HG02759 (cell line): Measurements from ENCODE around the gene HORMAD2.
"Not testable (repeated sequence)": the region's sequence is repeated elsewhere in the genome, so short reads cannot be mapped to it uniquely, and the experiment has no call there.

Source experiments
- ATAC-seq: cut with Tn5 transposase; IDR thresholded peaks from one replicate; pipeline ENCODE4 v1.9.1; 2021; ENCODE audit warnings: mild to moderate bottlenecking, moderate library complexity; ENCODE audit not compliant: unreplicated experiment

The HORMAD2 gene

GRCh38 chr22:30056015-30056414 lies 24.2 kb upstream of the HORMAD2 start:
- no peak for ATAC-seq

- no peak for ATAC-seq
These were observed 22.9 kb upstream of the HORMAD2 start for GRCh38 chr22:30057375-30057774.

GRCh38 chr22:30059346-30060020 lies 20.8 kb upstream of the HORMAD2 start:
- not testable (repeated sequence) for ATAC-seq

DNA sequence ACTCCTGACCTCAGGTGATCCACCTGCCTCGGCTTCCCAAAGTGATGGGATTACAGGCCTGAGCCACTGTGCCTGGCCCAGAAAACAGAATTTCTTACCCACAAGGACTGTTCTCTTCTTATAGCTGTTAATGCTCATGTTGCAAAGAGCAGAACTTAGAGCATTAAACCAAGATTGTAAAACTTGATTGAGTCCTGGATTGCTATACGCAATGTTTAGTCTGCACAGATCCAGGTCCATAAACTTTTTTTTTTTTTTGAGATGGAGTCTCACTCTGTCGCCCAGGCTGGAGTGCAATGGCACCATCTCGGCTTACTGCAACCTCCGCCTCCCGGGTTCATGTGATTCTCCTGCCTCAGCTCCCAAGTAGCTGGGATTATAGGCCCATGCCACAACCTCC lies 19.2 kb upstream of the HORMAD2 start:
- not testable (repeated sequence) for ATAC-seq

DNA sequence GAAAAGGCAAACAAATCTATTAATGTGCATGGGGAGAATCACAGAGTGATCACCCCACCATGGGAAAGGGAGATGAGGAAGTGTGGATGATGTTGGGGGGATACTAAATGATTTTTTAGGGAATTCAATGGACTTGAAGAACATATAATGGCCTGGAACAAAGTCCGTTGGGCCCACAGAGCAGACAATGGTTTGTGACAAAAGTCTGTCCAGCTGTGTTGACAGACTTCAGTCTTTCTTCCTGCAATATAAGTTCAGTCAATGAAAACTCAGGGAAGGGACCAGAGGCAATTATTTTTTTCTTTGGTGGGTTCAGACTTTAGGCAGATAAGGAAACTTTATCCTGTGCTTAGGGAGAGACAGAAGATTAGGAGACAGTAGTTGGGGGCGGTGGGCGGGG lies 18.0 kb upstream of the HORMAD2 start:
- no peak for ATAC-seq

DNA sequence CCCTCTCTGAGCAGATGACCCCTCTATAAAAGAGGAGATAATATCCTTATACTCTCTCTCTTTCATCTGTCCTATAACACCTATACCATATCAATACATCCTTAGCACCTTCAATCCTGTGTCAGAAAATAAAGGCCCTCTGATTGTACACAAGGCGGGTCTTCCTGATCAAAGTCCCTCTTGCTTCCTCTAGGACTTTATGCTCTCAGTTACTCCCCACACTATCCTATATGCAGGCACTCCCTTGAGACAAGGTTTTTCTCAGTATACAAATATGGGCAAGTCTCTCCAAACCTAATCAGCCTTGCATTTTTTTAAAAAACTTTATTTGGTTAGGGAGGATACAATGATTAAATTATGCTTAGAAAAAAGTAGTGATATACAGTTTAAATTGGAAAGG lies 17.3 kb upstream of the HORMAD2 start:
- no peak for ATAC-seq

- ATAC-seq, result no peak
These were observed 16.1 kb upstream of the HORMAD2 start for GRCh38 chr22:30064172-30064571.

- no peak for ATAC-seq
These were observed 6.5 kb upstream of the HORMAD2 start for GRCh38 chr22:30073743-30074142.

GRCh38 chr22:30074147-30074546 lies 6.1 kb upstream of the HORMAD2 start:
- no peak for ATAC-seq

DNA sequence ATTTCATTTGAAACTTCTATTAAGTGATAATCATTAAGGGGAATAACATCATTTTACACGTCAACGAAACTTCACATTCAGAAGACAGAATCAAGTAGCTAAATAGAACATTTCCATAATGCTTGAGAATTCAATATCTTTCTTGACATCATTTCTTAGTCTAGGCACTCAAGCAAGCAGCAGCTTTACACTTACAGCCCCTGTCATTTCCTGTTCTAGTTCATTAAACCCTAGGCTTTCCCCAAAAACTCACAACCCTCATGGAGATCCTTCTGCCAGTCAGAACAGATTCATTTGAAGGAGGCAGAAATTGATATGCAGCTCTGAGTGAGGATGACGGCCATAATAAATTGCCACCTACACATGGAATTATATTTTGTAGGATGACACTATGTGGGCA lies 5.3 kb upstream of the HORMAD2 start:
- no peak for ATAC-seq

DNA sequence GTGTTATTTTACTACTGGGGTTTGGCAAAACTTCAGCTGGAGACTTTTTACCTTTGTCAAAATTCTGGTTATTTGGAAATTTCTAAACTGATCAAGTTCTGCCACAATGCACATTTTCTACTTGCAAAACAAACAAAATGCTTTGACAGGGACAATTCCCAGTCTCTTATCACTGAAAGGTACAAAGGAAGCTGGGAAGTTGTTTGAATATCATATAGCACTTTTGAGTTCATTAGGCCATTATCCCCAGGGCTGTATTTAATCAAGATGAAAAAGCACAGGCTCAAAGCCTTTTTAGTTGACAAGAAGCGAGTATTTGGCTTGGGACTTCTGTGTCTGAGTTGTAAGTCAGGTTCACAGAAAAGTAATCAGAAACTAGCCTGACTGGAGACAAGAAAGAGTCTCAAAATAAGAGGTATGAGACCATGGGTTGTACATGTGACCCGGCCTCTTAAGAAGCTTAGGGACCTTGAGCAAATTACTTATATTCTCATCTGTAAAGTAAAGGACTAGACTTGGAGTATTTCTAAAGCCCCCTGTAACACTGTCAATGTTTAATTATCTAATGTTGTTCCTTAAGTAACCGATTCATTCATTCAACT lies 2.9 kb upstream of the HORMAD2 start:
- ATAC-seq, result no peak

DNA sequence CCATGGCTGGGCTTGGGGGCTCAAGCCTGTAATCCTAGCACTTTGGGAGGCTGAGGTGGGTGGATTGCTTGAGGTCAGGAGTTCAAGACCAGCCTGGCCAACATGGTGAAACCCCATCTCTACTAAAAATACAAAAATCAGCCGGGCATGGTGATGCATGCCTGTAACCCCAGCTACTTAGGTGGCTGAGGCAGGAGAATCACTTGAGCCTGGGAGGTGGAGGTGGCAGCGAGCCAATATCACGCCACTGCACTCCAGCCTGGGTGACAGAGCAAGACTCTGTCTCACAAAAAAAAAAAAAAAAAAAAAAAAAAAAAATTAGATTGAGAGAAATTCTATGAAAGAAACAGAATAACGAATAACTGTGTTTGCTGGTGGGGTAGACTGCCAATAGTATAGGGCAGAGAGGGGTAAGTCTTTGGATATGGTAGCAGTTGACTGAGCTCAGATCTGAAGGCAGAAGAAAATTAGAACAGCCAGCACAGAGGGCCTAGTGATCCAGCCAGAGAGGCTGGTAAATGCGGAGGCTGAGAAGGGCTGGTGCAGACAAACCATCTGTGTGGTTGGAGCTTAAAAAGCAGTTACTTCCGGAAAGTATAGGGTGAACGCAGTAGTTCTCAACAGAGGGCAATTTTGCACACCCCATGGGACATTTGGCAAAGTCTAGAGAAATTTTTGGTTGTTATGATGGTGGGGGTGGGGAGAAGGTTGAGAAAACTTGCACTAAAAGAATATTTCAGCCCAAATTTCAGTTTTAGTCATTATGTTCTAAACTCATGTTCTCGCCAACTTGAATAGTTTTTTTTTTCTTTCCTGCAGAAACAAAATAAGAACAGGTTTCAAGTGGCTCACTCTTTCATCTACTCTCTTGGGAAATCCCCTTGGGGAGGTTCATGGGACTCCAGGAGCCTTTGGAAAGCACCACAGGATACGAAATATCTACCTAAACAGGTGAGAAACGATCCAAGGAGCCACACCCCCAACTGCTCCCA lies 1.6 kb upstream of the HORMAD2 start:
- no peak for ATAC-seq

DNA sequence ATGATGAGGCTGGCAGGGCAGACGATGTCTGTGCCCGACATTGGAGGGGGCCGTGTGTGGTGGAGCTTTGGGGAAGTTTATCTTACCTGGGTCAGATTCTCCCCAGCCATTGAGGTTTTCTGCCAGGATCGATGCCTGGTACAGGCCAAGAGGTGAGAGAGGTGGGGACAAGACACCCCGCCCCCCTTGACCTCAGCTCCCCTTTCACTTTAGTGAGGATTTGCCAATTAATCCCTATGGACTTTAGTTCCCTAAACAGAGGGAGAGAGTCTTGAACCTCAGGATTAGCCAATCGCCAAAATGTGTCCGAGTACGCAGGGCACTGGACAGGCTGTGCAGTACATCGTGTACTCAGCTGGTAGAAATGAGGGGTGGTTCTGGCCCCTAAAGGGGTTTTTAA lies 541 bp downstream of the HORMAD2 start:
- ATAC-seq, result no peak

DNA sequence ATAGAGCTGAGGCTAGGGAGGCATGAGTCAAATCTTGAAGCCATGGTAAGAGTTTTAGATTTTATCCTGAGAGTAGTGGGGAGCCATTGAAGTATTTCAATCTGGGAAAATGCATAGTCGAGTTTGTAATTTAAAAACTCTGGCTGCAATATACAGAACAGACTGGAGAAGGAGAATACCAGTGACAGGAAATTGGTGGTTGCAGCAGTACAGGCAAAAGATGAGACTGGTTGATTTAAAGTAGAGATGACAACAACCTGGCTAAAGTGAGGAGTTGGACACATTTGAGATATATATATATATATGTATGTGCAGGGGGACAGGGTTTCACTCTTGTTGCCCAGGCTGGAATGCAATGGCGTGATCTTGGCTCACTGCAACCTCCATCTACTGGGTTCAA lies 6.2 kb downstream of the HORMAD2 start:
- no peak for ATAC-seq

GRCh38 chr22:30087037-30087436 lies 6.8 kb downstream of the HORMAD2 start:
- ATAC-seq, result not testable (repeated sequence)

DNA sequence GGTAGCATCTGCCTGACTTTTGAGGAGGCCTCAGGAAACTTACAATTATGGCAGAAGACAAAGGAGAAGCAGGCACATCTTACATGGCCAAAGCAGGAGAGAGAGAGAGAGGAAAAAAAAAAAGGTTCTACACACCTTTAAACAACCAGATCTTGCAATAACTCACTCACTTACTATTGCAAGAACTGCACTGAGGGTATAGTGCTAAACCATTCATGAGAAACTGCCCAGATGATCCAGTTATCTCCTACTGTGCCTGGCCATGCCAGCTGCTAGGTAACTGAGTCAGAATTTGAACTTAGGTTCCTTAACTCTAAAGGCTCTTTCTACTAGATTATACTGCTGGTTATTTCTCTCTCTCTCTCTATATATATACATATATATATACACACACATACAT lies 7.3 kb downstream of the HORMAD2 start:
- no peak for ATAC-seq

DNA sequence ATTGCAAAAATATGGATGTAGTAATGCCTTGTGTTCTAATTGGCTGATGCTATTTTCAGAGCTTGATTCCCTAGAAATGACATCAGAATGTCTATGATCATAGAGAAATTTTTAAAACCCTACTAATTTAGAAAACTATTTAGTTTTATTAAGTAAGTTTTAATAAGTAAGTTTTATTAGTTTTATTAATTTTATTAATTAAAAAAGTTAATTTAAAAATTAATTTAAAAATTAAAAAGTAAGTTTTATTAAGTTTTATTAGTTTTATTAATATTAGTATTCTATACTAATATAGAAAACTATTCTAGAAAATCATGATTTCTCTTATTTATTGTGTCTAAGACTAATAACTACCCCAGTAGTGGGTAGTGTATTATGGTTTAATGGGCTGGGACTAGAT lies 8.2 kb downstream of the HORMAD2 start:
- no peak for ATAC-seq

DNA sequence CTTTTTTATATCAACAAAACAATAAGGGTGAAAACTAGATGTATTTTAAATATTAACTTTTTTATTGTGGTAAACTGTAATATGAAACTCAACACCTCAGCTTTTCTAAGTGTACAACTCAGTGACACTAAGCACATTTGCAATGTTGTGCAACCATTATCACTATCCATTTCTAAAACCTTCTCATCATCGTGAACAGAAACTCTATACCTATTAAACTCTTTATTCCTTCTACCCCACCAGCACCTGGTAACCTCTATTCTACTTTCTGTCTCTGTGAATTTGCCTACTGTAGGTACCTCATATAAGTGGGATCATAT lies 9.4 kb downstream of the HORMAD2 start:
- ATAC-seq, result no peak

- no peak for ATAC-seq
These were observed 12.4 kb downstream of the HORMAD2 start for GRCh38 chr22:30092686-30093085.

DNA sequence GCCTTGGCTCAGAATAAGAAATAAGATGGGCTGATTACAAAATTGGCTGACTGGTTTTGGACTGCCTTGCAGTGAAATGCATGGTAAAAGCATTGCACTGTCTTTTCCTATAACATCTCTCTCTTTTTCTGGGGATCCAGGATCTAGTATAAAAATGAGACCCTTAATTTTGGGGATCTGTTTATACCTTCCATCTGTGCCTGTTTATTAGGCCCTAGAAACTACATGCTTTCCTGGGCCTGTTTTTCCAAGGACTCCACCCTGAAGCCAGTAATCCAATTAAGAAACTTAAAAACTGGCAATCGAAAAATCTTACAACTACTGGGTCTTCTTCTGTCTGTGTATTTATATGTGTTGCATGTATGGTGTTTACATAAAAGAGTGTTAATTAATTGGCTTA lies 14.5 kb downstream of the HORMAD2 start:
- no peak for ATAC-seq

GRCh38 chr22:30097861-30098260 lies 17.6 kb downstream of the HORMAD2 start:
- ATAC-seq, result no peak

DNA sequence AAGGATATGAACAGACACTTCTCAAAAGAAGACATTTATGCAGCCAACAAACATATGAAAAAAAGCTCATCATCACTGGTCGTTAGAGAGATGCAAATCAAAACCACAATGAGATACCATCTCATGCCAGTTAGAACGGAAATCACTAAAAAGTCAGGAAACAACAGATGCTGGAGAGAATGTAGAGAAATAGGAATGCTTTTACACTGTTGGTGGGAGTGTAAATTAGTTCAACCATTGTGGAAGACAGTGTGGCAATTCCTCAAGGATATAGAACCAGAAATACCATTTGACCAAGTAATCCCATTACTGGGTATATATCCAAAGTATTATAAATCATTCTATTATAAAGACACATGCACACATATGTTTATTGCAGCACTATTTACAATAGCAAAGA lies 20.5 kb downstream of the HORMAD2 start:
- ATAC-seq, result not testable (repeated sequence)
